Activated T-helper 1 cell treated with anti-CD3 and anti-CD28 coated beads, Interleukin-2, amount 50 U/mL, for 16 hours (primary cell): ENCODE results near the gene SUMO4.
"Not testable (repeated sequence)": the region's sequence is repeated elsewhere in the genome, so short reads cannot be mapped to it uniquely, and the experiment has no call there.

Source experiments
- DNase-seq, 2 donors: peaks; one replicate each; pipeline ENCODE4 v3.0.0-alpha.2; 2020; ENCODE audit warnings: low read depth in 1 of 2, low spot score in 1 of 2

Gene SUMO4

GRCh38 chr6:149431905-149432775 is 32.1 kb downstream of the SUMO4 start:
- DNase-seq = peak; percentile 76 to 84

- DNase-seq = no peak
These were observed 33.3 kb downstream of the SUMO4 start for GRCh38 chr6:149433405-149433804.

GRCh38 chr6:149433881-149434280 is 33.8 kb downstream of the SUMO4 start:
- no peak for DNase-seq

GRCh38 chr6:149435919-149436586 is 36.0 kb downstream of the SUMO4 start:
- no peak for DNase-seq

- DNase-seq = no peak
These were observed 36.6 kb downstream of the SUMO4 start for GRCh38 chr6:149436647-149437046.

- no peak for DNase-seq
These were observed 37.1 kb downstream of the SUMO4 start for GRCh38 chr6:149437212-149437611.

GRCh38 chr6:149438855-149439254 is 38.8 kb downstream of the SUMO4 start:
- no peak for DNase-seq

GRCh38 chr6:149439626-149440025 is 39.6 kb downstream of the SUMO4 start:
- DNase-seq = no peak

GRCh38 chr6:149440735-149441671 is 40.9 kb downstream of the SUMO4 start:
- no peak for DNase-seq

- DNase-seq = no peak
These were observed 41.7 kb downstream of the SUMO4 start for GRCh38 chr6:149441740-149442139.

- DNase-seq = no peak
These were observed 43.5 kb downstream of the SUMO4 start for GRCh38 chr6:149443411-149444181.

GRCh38 chr6:149444360-149445094 is 44.5 kb downstream of the SUMO4 start:
- DNase-seq = not testable (repeated sequence)

GRCh38 chr6:149445095-149445466 is 45.0 kb downstream of the SUMO4 start:
- no peak for DNase-seq

GRCh38 chr6:149445573-149445972 is 45.5 kb downstream of the SUMO4 start:
- no peak for DNase-seq

GRCh38 chr6:149446791-149447376 is 46.8 kb downstream of the SUMO4 start:
- DNase-seq = no peak

- DNase-seq = no peak
These were observed 48.9 kb downstream of the SUMO4 start for GRCh38 chr6:149448821-149449453.

- DNase-seq = no peak
These were observed 50.0 kb downstream of the SUMO4 start for GRCh38 chr6:149449831-149450678.
